CD4-positive, alpha-beta T cell treated with Interleukin-4 for 1 hour (primary cell): ENCODE measurements around the gene ANO2.

Experiments used
- DNase-seq, 2 donors: peaks; one replicate each; pipeline ENCODE4 v3.0.0-alpha.2; 2020 to 2022

Gene ANO2

DNA sequence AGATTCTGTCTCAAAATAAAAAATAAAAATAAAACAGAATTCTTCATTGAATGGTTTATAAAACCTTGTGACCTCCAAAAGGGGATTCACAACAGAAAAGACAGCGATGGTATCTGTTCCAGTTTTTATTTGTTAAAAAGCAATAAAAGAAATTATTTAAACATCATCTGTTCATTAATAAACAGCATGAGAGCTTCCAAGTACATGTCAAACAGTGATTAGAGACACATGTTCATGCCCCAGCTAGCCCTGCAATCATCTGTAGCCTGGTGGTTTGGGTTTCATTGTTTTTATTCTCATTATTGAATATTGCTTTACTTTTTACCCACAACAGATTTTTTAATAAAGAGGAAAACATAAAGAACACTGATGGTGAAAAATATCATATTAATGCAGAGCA lies 173.3 kb downstream of the ANO2 start:
- DNase-seq: no peak

- no peak for DNase-seq
Measured at GRCh38 chr12:5770727-5771126, 174.3 kb downstream of the ANO2 start.

DNA sequence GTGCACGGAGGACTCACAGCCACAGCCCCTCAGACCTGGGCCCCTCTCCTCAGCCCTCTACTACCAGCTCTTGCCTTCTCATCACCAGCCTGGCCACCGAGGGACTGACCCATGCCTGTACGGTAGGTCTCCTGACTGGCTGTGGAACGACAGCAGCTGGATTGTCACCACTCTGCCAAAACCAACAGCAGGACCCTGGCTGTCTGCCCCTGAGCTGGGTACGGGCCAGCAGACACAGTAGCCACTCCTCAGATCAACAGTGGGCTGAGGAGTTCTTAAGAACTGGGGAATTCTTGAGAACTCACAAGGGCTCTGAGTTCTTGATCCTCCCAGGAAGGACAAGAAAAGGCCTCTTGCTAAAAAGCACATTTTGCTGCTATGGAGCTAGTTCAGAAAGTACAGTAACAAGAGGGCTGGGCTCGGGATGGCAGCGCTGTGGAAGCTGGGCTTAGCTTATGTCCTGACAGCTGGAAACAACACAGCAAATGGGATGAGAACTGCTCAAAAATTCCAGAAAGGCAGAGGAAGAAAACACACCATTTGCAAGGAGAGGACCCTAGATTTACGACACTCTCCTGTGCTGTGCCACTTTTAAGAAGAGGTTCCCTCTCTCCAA lies 176.4 kb downstream of the ANO2 start:
- no peak for DNase-seq

- no peak for DNase-seq
Measured at GRCh38 chr12:5768171-5768570, 176.9 kb downstream of the ANO2 start.

DNA sequence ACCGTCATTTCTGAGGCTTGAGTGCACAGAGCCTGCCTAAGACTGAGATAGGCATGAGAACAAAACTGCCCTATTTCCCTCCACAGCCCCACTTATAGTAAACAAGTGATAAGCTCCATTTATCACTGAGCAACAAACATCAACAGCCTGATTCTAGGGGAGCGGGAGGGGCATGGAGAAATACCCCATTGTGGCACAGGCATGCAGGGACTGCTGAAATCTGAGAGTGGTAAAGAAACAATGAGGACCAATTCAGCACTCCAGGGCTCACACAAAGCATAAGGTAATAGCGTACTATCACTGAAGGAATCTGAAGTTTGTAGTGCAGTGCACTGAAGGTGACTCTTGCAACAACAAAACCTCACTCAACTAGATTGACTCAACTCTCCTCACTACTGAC lies 186.7 kb downstream of the ANO2 start:
- no peak for DNase-seq

DNA sequence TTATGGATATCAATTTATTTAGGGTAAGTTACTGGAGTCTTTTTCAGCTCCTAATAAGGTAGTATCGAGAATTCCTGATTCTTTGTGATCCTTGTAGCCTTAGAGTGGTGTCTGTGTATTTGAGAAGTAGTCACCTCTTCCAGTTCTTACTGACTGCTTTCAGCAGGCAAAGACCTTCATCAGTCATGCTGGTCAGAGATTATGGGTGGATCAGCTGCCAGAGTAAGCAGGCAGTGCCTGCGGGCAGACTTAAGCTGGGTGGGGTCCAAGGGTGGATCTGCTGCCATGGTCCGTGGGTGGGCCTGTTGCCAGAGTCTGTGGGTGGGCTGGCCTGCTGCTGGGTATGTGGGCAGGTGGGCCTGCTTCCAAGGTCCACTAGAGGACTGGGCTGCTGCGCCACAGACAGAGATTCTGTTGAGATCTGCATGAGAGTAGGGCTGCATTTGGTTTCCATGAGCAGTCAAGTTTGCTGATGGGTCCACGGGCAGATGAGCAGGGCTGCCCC lies 188.7 kb downstream of the ANO2 start:
- no peak for DNase-seq

- DNase-seq: no peak
Measured at GRCh38 chr12:5748027-5748426, 197.0 kb downstream of the ANO2 start.

DNA sequence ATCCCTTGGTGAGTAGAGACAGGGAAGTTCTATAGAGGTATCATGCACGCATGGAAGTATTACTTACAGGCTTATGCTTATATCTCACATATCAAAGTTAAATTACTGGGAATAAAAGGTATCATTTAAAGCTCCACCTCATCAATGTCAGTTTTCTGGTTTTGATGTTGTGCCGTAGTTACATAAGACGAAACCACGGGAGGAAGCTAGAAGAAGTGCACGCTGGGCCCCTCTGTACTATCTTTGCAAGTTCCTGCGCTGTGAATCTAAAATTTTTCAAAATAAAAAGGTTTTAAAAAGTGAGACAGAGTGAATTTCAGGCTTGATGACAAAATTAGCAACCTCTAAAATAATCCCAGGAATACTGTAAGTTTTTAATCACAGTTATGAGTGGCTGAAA lies 198.1 kb downstream of the ANO2 start:
- no peak for DNase-seq

GRCh38 chr12:5746036-5746908 lies 198.8 kb downstream of the ANO2 start:
- DNase-seq: no peak

- peak; percentile 15 to 32 for DNase-seq
Measured at GRCh38 chr12:5745251-5745888, 199.7 kb downstream of the ANO2 start.

- DNase-seq: no peak
Measured at GRCh38 chr12:5742258-5742657, 202.8 kb downstream of the ANO2 start.

GRCh38 chr12:5739917-5740316 lies 205.1 kb downstream of the ANO2 start:
- DNase-seq: no peak

DNA sequence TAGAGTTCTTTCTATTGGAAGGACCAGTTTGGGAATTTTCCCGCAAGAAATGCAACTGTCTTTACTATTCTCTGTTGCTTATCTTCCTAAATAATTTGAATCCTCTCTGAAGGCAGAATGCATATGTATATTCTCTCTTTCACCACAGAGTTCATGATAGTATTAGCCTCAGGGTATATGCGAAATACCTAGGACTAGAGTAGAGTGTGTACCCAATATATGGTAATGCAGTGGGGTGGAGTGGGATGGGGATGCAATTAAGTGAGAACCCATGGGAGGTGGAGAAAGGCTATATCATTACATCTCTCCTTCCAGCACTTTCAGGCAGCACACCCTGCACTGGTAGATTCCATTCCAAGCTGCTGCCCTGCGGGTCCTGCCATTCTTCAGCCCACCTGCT lies 207.3 kb downstream of the ANO2 start:
- no peak for DNase-seq

DNA sequence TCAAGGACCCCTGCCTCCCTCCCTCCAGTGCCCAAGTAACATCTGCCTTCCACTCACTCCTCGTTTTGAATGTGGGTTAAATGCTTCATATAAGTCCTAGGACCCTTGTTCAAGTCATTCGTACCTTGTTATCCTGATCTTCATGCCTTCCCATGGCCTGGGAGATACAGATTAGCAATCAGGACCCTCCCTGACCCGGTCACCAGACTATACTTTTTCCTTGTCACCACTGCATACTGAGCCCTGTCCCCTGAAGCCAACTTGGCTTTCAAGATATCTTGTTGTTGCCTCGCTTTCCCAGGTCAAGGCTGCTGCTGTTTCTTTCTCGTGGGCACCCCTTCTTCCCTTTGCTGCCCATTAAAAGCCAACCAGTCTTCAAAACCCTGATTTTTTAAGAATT lies 208.5 kb downstream of the ANO2 start:
- DNase-seq: no peak

GRCh38 chr12:5736016-5736415 lies 209.0 kb downstream of the ANO2 start:
- no peak for DNase-seq

GRCh38 chr12:5733916-5734315 lies 211.1 kb downstream of the ANO2 start:
- no peak for DNase-seq

- DNase-seq: no peak
Measured at GRCh38 chr12:5733136-5733755, 211.8 kb downstream of the ANO2 start.

GRCh38 chr12:5730962-5731361 lies 214.1 kb downstream of the ANO2 start:
- no peak for DNase-seq

DNA sequence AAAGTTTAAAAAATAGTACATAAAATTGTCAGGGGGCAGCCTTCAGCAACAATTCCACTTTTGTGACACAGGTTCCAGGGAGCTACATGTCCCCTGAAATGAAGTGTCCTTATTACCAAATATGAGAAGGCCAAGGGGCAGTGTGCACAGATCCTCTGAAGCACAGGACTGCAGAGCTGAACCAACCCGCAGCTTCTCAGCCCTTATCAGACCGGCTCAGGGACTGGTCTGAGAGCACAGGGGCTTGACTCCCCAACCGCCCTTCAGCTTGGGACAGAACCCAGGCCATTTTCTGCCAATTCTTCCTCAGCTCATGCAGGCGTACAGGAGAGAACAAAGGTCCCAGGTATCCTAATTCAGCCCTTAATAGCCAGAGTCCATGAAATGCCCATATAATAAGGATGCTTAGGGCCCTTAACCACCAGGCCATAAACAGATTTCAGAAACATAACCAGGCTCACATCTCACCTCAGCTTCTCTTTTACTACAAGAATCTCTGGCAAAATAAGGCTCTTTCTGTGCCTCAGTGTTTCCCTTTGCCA lies 221.3 kb downstream of the ANO2 start:
- DNase-seq: no peak

- no peak for DNase-seq
Measured at GRCh38 chr12:5723071-5723470, 222.0 kb downstream of the ANO2 start.

DNA sequence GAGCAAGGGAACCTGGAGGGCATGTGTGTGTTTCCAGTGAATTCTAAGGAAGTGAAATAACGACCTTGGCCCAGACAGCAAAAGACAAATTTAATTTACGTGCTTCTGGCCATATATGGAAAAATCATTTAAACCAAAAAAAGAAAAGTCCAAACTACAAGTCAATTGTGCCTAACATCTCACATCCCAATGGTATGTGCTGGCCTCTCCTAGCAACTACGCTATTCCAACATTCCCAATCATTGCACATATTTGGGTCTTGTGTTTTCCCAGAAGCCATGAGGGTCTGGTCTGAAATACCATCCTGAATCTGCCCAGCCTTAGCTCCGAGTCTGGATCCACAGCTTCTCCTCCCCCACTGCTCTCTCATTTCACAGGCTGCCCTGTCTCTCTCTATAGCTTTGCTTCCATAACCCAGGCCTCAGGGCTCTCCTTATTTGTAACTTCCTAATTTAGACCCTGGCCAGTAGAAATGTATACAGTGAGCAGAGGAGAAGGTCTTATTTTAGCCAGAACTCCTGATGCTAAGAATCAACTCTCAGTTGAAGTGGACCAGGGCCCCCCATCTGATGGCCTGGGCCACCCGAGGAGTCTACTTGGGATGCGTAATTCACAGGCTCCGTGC lies 224.6 kb downstream of the ANO2 start:
- no peak for DNase-seq

GRCh38 chr12:5718680-5719079 lies 226.4 kb downstream of the ANO2 start:
- no peak for DNase-seq

DNA sequence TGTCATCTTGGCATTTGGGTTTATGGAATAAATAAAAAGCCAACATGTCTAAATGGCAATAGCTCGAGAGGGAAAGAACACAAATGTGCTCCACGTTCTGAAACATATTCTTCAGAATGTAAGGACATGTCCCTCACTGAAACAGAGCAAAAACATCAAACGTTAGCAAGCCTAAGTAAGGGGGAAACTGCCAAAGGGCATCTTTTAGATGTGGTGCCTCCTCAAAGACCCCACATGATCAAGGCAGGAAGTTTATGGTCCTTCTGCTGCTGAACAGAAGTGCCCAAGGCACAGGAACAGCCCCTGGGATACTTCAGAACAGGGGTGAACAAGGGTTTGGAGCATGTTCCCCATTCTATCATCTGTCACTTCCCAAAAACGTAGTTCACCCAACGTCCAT lies 227.0 kb downstream of the ANO2 start:
- no peak for DNase-seq
